ENCODE data around the gene UBE2D1.
A peak's percentile ranks its signal among the peaks of the same experiment; 100 is the strongest.

The UBE2D1 gene

GRCh38 chr10:58359541-58359940, 24.7 kb downstream of the UBE2D1 start:
- DNase-seq, result no peak
- Mint-ChIP-seq H3K27me3 (ENCODE audit: low read depth, poor library complexity) (no peaks in the 10 kb centered on the region), H3K4me1 (peaks cover 13% of the 10 kb centered on the region), H3K36me3 (ENCODE audit: low read depth) (peaks cover 13% of the 10 kb centered on the region), H3K4me3 (no peak overlapping the region), H3K9me3 (no peaks in the 10 kb centered on the region), H3K27ac (peak overlapping the region; percentile 29)
- TF ChIP-seq CTCF (IDR thresholded peaks at IDR 0.05), result no peak

GRCh38 chr10:58360412-58361004, 25.7 kb downstream of the UBE2D1 start:
- TF ChIP-seq CTCF (IDR thresholded peaks at IDR 0.05), result no peak
- Mint-ChIP-seq H3K36me3 (ENCODE audit: low read depth) (peaks cover 19% of the 10 kb centered on the region), H3K9me3 (no peaks in the 10 kb centered on the region), H3K4me3 (no peak overlapping the region), H3K27ac (peak overlapping the region; percentile 29), H3K4me1 (peaks cover 13% of the 10 kb centered on the region), H3K27me3 (ENCODE audit: low read depth, poor library complexity) (no peaks in the 10 kb centered on the region)
- no peak for DNase-seq

- TF ChIP-seq CTCF (IDR thresholded peaks at IDR 0.05), result no peak
- Mint-ChIP-seq H3K4me1 (peaks cover 13% of the 10 kb centered on the region), H3K27ac (no peak overlapping the region), H3K27me3 (ENCODE audit: low read depth, poor library complexity) (no peaks in the 10 kb centered on the region), H3K36me3 (ENCODE audit: low read depth) (peaks cover 19% of the 10 kb centered on the region), H3K9me3 (no peaks in the 10 kb centered on the region), H3K4me3 (no peak overlapping the region)
- no peak for DNase-seq
These were observed 26.5 kb downstream of the UBE2D1 start for GRCh38 chr10:58361353-58361752.

GRCh38 chr10:58362027-58362789, 27.4 kb downstream of the UBE2D1 start:
- H3K27ac Mint-ChIP-seq, result no peak overlapping the region
- peaks cover 13% of the 10 kb centered on the region for H3K4me1 Mint-ChIP-seq
- no peaks in the 10 kb centered on the region for H3K9me3 Mint-ChIP-seq
- no peak for DNase-seq
- H3K36me3 Mint-ChIP-seq (ENCODE audit: low read depth), result peaks cover 19% of the 10 kb centered on the region
- no peaks in the 10 kb centered on the region for H3K27me3 Mint-ChIP-seq (ENCODE audit: low read depth, poor library complexity)
- TF ChIP-seq CTCF (IDR thresholded peaks at IDR 0.05), result no peak
- no peak overlapping the region for H3K4me3 Mint-ChIP-seq

GRCh38 chr10:58367069-58367468, 32.3 kb downstream of the UBE2D1 start:
- Mint-ChIP-seq H3K9me3 (no peaks in the 10 kb centered on the region), H3K4me1 (peaks cover 8% of the 10 kb centered on the region), H3K27me3 (ENCODE audit: low read depth, poor library complexity) (no peaks in the 10 kb centered on the region), H3K36me3 (ENCODE audit: low read depth) (peaks cover 19% of the 10 kb centered on the region), H3K27ac (no peak overlapping the region), H3K4me3 (no peak overlapping the region)
- DNase-seq, result no peak
- TF ChIP-seq CTCF (IDR thresholded peaks at IDR 0.05), result no peak

GRCh38 chr10:58371473-58371872, 36.7 kb downstream of the UBE2D1 start:
- no peaks in the 10 kb centered on the region for H3K9me3 Mint-ChIP-seq
- no peaks in the 10 kb centered on the region for H3K36me3 Mint-ChIP-seq (ENCODE audit: low read depth)
- DNase-seq, result no peak
- H3K4me1 Mint-ChIP-seq, result peaks cover 22% of the 10 kb centered on the region
- no peak for TF ChIP-seq CTCF (IDR thresholded peaks at IDR 0.05)
- no peaks in the 10 kb centered on the region for H3K27me3 Mint-ChIP-seq (ENCODE audit: low read depth, poor library complexity)
- no peak overlapping the region for H3K27ac Mint-ChIP-seq
- H3K4me3 Mint-ChIP-seq, result no peak overlapping the region

Measured in nephron progenitor cell (in vitro differentiated cells).